Measurements from ENCODE around the gene CHURC1. TPM values are rescaled to one million over a fixed set of nuclear protein-coding genes. Genes with fewer than 3 reads are reported as not detected.

The CHURC1 gene
- total RNA-seq, 1 donor from 2014 or later = 44.4 TPM

GRCh38 chr14:64946310-64947045, 32.2 kb downstream of the CHURC1 start:
- Mint-ChIP-seq H3K4me3 (ENCODE audit: low read depth) (no peak overlapping the region), H3K9me3 (no peaks in the 10 kb centered on the region), H3K27me3 (ENCODE audit: low read depth) (no peaks in the 10 kb centered on the region), H3K4me1 (ENCODE audit: low read depth) (peaks cover 10% of the 10 kb centered on the region), H3K36me3 (ENCODE audit: low read depth) (peaks cover 14% of the 10 kb centered on the region), H3K27ac (no peak overlapping the region)
- intact Hi-C loops (cut with micrococcal nuclease) = no loop called here
- DNase-seq (ENCODE audit: low spot score) = no peak

- intact Hi-C loops (cut with micrococcal nuclease) = no loop called here
- Mint-ChIP-seq H3K27me3 (ENCODE audit: low read depth) (no peaks in the 10 kb centered on the region), H3K36me3 (ENCODE audit: low read depth) (peaks cover 14% of the 10 kb centered on the region), H3K9me3 (no peaks in the 10 kb centered on the region), H3K27ac (no peak overlapping the region), H3K4me1 (ENCODE audit: low read depth) (peaks cover 10% of the 10 kb centered on the region), H3K4me3 (ENCODE audit: low read depth) (no peak overlapping the region)
- DNase-seq (ENCODE audit: low spot score) = no peak
Observed at GRCh38 chr14:64947710-64948611, 33.7 kb downstream of the CHURC1 start.

- intact Hi-C loops (cut with micrococcal nuclease) = no loop called here
- H3K36me3 Mint-ChIP-seq (ENCODE audit: low read depth) = peaks cover 14% of the 10 kb centered on the region
- no peak overlapping the region for H3K4me3 Mint-ChIP-seq (ENCODE audit: low read depth)
- H3K27ac Mint-ChIP-seq = no peak overlapping the region
- H3K9me3 Mint-ChIP-seq = no peaks in the 10 kb centered on the region
- no peak for DNase-seq (ENCODE audit: low spot score)
- H3K27me3 Mint-ChIP-seq (ENCODE audit: low read depth) = no peaks in the 10 kb centered on the region
- H3K4me1 Mint-ChIP-seq (ENCODE audit: low read depth) = peaks cover 4% of the 10 kb centered on the region
Observed at GRCh38 chr14:64948612-64949210, 34.5 kb downstream of the CHURC1 start.

- Mint-ChIP-seq H3K4me1 (ENCODE audit: low read depth) (peaks cover 4% of the 10 kb centered on the region), H3K36me3 (ENCODE audit: low read depth) (peaks cover 5% of the 10 kb centered on the region), H3K9me3 (no peaks in the 10 kb centered on the region), H3K27ac (no peak overlapping the region), H3K4me3 (ENCODE audit: low read depth) (no peak overlapping the region), H3K27me3 (ENCODE audit: low read depth) (no peaks in the 10 kb centered on the region)
- intact Hi-C loops (cut with micrococcal nuclease) = no loop called here
- no peak for DNase-seq (ENCODE audit: low spot score)
Observed at GRCh38 chr14:64950889-64951288, 36.6 kb downstream of the CHURC1 start.

GRCh38 chr14:64951291-64951690, 37.0 kb downstream of the CHURC1 start:
- Mint-ChIP-seq H3K27ac (no peak overlapping the region), H3K9me3 (no peaks in the 10 kb centered on the region), H3K27me3 (ENCODE audit: low read depth) (no peaks in the 10 kb centered on the region), H3K4me3 (ENCODE audit: low read depth) (no peak overlapping the region), H3K4me1 (ENCODE audit: low read depth) (peaks cover 4% of the 10 kb centered on the region), H3K36me3 (ENCODE audit: low read depth) (peaks cover 3% of the 10 kb centered on the region)
- intact Hi-C loops (cut with micrococcal nuclease) = no loop called here
- no peak for DNase-seq (ENCODE audit: low spot score)

- no peaks in the 10 kb centered on the region for H3K27me3 Mint-ChIP-seq (ENCODE audit: low read depth)
- no peaks in the 10 kb centered on the region for H3K36me3 Mint-ChIP-seq (ENCODE audit: low read depth)
- DNase-seq (ENCODE audit: low spot score) = no peak
- no peak overlapping the region for H3K27ac Mint-ChIP-seq
- intact Hi-C loops (cut with micrococcal nuclease) = no loop called here
- H3K4me3 Mint-ChIP-seq (ENCODE audit: low read depth) = no peak overlapping the region
- peaks cover 3% of the 10 kb centered on the region for H3K4me1 Mint-ChIP-seq (ENCODE audit: low read depth)
- no peaks in the 10 kb centered on the region for H3K9me3 Mint-ChIP-seq
Observed at GRCh38 chr14:64951724-64952123, 37.5 kb downstream of the CHURC1 start.

- H3K9me3 Mint-ChIP-seq = no peaks in the 10 kb centered on the region
- no peak overlapping the region for H3K4me3 Mint-ChIP-seq (ENCODE audit: low read depth)
- no peak for DNase-seq (ENCODE audit: low spot score)
- intact Hi-C loops (cut with micrococcal nuclease) = no loop called here
- peaks cover 3% of the 10 kb centered on the region for H3K4me1 Mint-ChIP-seq (ENCODE audit: low read depth)
- H3K27me3 Mint-ChIP-seq (ENCODE audit: low read depth) = no peaks in the 10 kb centered on the region
- H3K27ac Mint-ChIP-seq = no peak overlapping the region
- H3K36me3 Mint-ChIP-seq (ENCODE audit: low read depth) = no peaks in the 10 kb centered on the region
Observed at GRCh38 chr14:64952598-64953309, 38.5 kb downstream of the CHURC1 start.

- intact Hi-C loops (cut with micrococcal nuclease) = no loop called here
- H3K4me1 Mint-ChIP-seq (ENCODE audit: low read depth) = peaks cover 3% of the 10 kb centered on the region
- H3K27me3 Mint-ChIP-seq (ENCODE audit: low read depth) = no peaks in the 10 kb centered on the region
- H3K9me3 Mint-ChIP-seq = no peaks in the 10 kb centered on the region
- DNase-seq (ENCODE audit: low spot score) = no peak
- no peak overlapping the region for H3K27ac Mint-ChIP-seq
- H3K36me3 Mint-ChIP-seq (ENCODE audit: low read depth) = no peaks in the 10 kb centered on the region
- no peak overlapping the region for H3K4me3 Mint-ChIP-seq (ENCODE audit: low read depth)
Observed at GRCh38 chr14:64953310-64953654, 39.0 kb downstream of the CHURC1 start.

GRCh38 chr14:64953661-64954060, 39.4 kb downstream of the CHURC1 start:
- Mint-ChIP-seq H3K4me1 (ENCODE audit: low read depth) (peaks cover 3% of the 10 kb centered on the region), H3K27me3 (ENCODE audit: low read depth) (no peaks in the 10 kb centered on the region), H3K27ac (no peak overlapping the region), H3K36me3 (ENCODE audit: low read depth) (no peaks in the 10 kb centered on the region), H3K9me3 (no peaks in the 10 kb centered on the region), H3K4me3 (ENCODE audit: low read depth) (no peak overlapping the region)
- intact Hi-C loops (cut with micrococcal nuclease) = no loop called here
- DNase-seq (ENCODE audit: low spot score) = no peak

- H3K4me1 Mint-ChIP-seq (ENCODE audit: low read depth) = peaks cover 3% of the 10 kb centered on the region
- H3K9me3 Mint-ChIP-seq = no peaks in the 10 kb centered on the region
- no peak for DNase-seq (ENCODE audit: low spot score)
- H3K36me3 Mint-ChIP-seq (ENCODE audit: low read depth) = no peaks in the 10 kb centered on the region
- H3K4me3 Mint-ChIP-seq (ENCODE audit: low read depth) = no peak overlapping the region
- H3K27me3 Mint-ChIP-seq (ENCODE audit: low read depth) = no peaks in the 10 kb centered on the region
- no peak overlapping the region for H3K27ac Mint-ChIP-seq
- intact Hi-C loops (cut with micrococcal nuclease) = no loop called here
Observed at GRCh38 chr14:64954491-64955240, 40.4 kb downstream of the CHURC1 start.

- DNase-seq (ENCODE audit: low spot score) = no peak
- H3K27me3 Mint-ChIP-seq (ENCODE audit: low read depth) = no peaks in the 10 kb centered on the region
- no peaks in the 10 kb centered on the region for H3K36me3 Mint-ChIP-seq (ENCODE audit: low read depth)
- H3K27ac Mint-ChIP-seq = no peak overlapping the region
- H3K4me1 Mint-ChIP-seq (ENCODE audit: low read depth) = peaks cover 3% of the 10 kb centered on the region
- intact Hi-C loops (cut with micrococcal nuclease) = no loop called here
- no peak overlapping the region for H3K4me3 Mint-ChIP-seq (ENCODE audit: low read depth)
- H3K9me3 Mint-ChIP-seq = no peaks in the 10 kb centered on the region
Observed at GRCh38 chr14:64955297-64955696, 41.0 kb downstream of the CHURC1 start.
